BE2C (cell line): ENCODE data around the gene FBXL14.

Experiments
- DNase-seq: peaks from one replicate; pipeline ENCODE4 v3.0.0-alpha.2; 2020
- H3K27me3 ChIP-seq: fragments of 250-450 bp; sonication (Bioruptor Pico); 2 replicates; pipeline ENCODE4 v1.5.1; 2020; ENCODE audit warnings: mild to moderate bottlenecking
- H3K36me3 ChIP-seq: fragments of 250-450 bp; sonication (Bioruptor Pico); 2 replicates; pipeline ENCODE4 v1.5.1; 2020; ENCODE audit warnings: mild to moderate bottlenecking
- H3K4me1 ChIP-seq: fragments of 250-450 bp; sonication (Bioruptor Pico); 2 replicates; pipeline ENCODE4 v1.5.1; 2020
- H3K4me3 ChIP-seq: 2 replicates; pipeline ENCODE4 v1.5.1; 2011; ENCODE audit warnings: low read depth, low read length
- H3K9me3 ChIP-seq: fragments of 250-450 bp; sonication (Bioruptor Pico); 2 replicates; pipeline ENCODE4 v1.5.1; 2020
- TF ChIP-seq, protein P1 (sequence below): IDR thresholded peaks from 2 replicates; pipeline ENCODE4 v1.5.1; 2012; ENCODE audit warnings: mild to moderate bottlenecking, low read depth, low read length

FBXL14 gene

GRCh38 chr12:1551496-1551895 lies 42.9 kb downstream of the FBXL14 start:
- Histone ChIP-seq H3K27me3 (0 out of 2 replicates have a peak, but pooled peaks cover 4% of the 10 kb centered on the region), H3K9me3 (no peaks in the 10 kb centered on the region), H3K4me1 (no peaks in the 10 kb centered on the region), H3K36me3 (no peaks in the 10 kb centered on the region), H3K4me3 (no peak overlapping the region)
- TF ChIP-seq, protein P1, sequence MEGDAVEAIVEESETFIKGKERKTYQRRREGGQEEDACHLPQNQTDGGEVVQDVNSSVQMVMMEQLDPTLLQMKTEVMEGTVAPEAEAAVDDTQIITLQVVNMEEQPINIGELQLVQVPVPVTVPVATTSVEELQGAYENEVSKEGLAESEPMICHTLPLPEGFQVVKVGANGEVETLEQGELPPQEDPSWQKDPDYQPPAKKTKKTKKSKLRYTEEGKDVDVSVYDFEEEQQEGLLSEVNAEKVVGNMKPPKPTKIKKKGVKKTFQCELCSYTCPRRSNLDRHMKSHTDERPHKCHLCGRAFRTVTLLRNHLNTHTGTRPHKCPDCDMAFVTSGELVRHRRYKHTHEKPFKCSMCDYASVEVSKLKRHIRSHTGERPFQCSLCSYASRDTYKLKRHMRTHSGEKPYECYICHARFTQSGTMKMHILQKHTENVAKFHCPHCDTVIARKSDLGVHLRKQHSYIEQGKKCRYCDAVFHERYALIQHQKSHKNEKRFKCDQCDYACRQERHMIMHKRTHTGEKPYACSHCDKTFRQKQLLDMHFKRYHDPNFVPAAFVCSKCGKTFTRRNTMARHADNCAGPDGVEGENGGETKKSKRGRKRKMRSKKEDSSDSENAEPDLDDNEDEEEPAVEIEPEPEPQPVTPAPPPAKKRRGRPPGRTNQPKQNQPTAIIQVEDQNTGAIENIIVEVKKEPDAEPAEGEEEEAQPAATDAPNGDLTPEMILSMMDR = no peak
- DNase-seq = no peak

DNA sequence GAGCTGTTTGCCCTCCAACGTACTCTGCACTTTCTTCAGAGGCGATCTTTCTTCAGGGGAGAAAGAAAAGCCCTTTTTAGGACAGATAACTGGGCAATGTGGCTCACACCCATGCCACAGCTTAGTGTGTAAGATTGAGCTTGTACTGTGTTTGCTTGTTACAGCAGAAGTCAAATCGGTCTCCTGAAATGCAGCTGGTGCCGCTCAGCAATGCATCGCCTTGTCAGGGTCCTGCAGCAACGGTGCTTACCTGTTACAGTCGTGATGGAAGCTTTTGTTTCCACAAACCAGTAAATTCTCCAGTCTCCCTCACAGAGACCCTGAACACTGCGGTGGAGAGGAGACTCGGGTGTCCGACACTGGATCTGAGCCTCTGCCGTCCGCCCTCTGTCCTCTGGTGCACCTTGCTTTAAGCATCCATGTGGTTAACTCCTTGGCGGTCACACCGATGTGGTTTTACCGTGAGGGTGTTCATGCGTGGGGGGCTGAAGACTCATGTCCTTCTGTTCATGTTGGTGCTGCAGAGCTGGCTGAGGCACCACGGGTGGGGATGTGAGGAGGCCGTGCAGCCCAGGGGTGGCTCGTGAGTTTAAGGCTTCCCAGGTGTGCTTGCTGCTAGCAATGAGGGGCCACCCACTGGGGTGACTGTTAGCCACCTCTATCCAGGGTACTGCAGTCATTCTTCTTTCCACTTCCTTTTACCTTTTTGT lies 47.3 kb downstream of the FBXL14 start:
- Histone ChIP-seq H3K36me3 (no peaks in the 10 kb centered on the region), H3K27me3 (0 out of 2 replicates have a peak, but pooled peaks cover 6% of the 10 kb centered on the region), H3K4me1 (no peaks in the 10 kb centered on the region), H3K9me3 (no peaks in the 10 kb centered on the region), H3K4me3 (no peak overlapping the region)
- TF ChIP-seq, protein P1 = no peak
- no peak for DNase-seq

DNA sequence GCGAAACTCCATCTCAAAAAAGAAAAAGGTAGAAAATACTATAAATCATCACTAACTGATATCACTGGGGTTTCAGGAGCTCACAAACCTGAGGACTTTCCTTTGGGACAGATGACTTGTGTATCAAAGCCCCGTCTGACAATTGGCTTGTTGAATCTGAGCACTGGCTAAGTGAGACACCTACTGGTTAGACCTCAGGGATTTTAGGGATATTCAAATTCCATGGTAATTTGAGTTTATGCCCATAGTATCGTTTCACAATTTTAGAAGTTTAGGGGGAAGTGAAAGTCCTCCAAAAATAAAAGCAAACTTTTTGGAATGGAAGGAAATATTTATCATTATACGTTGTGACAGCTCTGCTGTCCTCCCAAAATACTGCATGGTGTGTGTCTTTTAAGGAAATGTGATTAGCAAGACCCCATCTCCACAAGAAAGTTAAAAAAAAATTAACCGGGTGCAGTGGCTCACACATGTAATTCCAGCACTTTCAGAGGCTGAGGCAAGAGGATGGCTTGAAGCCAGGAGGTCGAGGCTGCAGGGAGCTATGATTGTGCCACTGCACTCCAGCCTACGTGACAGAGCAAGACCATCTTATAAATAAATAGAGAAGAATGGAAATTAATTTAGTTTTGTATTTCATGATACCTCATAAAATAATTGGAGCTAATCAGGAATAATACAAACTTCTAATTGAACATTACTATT lies 49.2 kb downstream of the FBXL14 start:
- Histone ChIP-seq H3K36me3 (no peaks in the 10 kb centered on the region), H3K4me1 (no peaks in the 10 kb centered on the region), H3K9me3 (no peaks in the 10 kb centered on the region), H3K4me3 (no peak overlapping the region), H3K27me3 (0 out of 2 replicates have a peak, but pooled peaks cover 6% of the 10 kb centered on the region)
- TF ChIP-seq, protein P1 = peak; percentile 54
- DNase-seq = no peak

DNA sequence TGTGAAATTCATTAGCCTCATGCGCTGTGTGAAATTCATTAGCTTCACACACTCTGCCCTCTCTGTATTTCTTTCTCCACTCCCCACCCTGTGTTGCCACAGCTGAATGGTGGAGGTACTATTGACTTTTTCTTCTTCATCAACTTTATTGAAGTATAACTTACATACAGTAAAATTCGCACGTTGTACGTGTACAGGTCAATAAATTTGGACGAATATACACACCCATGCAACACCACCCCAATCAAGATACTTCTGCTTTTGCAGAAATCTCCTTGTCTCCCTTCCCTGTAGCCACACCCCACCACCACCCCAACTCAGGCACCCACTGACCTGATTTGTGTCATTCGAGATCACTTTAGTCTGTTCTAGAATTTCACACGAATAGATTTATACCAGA lies 51.8 kb downstream of the FBXL14 start:
- no peaks in the 10 kb centered on the region for H3K36me3 ChIP-seq
- TF ChIP-seq, protein P1 = no peak
- no peaks in the 10 kb centered on the region; the same call in 1 of the 2 replicates for H3K9me3 ChIP-seq
- H3K4me3 ChIP-seq = no peak overlapping the region
- DNase-seq = no peak
- H3K27me3 ChIP-seq = peaks cover 11% of the 10 kb centered on the region
- no peaks in the 10 kb centered on the region for H3K4me1 ChIP-seq

DNA sequence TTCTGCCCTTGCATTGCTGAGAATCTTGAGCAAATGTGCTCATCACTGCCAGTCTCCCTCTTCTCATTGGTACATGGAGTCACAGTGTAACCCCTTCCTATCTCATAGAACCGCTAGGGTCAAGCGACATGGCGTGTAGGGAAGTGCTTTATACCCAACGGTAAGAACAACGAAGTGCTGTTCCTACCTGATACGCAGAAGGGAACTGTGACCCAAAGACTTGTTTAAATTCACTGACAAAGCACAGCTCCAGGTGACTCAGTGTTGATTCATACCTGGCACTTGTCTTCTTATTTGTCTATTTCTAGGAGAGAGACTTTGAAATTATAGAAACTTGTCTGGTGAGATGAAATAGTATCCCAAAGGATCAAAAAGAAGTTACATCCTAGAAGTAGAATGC lies 53.7 kb downstream of the FBXL14 start:
- H3K36me3 ChIP-seq = no peaks in the 10 kb centered on the region
- DNase-seq = no peak
- no peak overlapping the region for H3K4me3 ChIP-seq
- TF ChIP-seq, protein P1 = no peak
- no peaks in the 10 kb centered on the region for H3K4me1 ChIP-seq
- H3K9me3 ChIP-seq = no peaks in the 10 kb centered on the region; the same call in 1 of the 2 replicates
- peaks cover 23% of the 10 kb centered on the region for H3K27me3 ChIP-seq

DNA sequence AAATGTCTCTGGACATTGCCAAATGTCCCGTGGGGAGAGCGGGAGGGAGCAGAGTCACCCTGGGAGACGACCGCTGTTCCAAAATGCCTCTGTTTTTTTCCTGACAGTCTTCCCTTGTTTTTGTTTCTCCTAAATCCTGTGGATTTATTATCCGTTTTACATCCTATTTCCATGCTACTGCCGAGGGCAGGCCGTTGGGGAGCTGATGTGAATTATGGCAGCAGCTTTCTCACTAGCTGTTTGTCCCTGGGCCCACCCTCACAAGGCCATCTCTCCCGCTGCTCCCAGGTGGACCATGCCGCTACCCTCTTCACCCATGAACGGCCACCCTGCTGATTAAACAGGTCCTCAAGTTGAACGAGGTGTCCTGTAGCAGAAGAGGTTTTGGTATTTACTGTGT lies 55.2 kb downstream of the FBXL14 start:
- Histone ChIP-seq H3K36me3 (no peaks in the 10 kb centered on the region), H3K27me3 (peaks cover 30% of the 10 kb centered on the region), H3K9me3 (no peaks in the 10 kb centered on the region; the same call in 1 of the 2 replicates), H3K4me1 (no peaks in the 10 kb centered on the region), H3K4me3 (no peak overlapping the region)
- DNase-seq = no peak
- TF ChIP-seq, protein P1 = no peak
